ENCODE results near the gene PIGX.
"Not testable (repeated sequence)": the region's sequence is repeated elsewhere in the genome, so short reads cannot be mapped to it uniquely, and the experiment has no call there.

The PIGX gene

DNA sequence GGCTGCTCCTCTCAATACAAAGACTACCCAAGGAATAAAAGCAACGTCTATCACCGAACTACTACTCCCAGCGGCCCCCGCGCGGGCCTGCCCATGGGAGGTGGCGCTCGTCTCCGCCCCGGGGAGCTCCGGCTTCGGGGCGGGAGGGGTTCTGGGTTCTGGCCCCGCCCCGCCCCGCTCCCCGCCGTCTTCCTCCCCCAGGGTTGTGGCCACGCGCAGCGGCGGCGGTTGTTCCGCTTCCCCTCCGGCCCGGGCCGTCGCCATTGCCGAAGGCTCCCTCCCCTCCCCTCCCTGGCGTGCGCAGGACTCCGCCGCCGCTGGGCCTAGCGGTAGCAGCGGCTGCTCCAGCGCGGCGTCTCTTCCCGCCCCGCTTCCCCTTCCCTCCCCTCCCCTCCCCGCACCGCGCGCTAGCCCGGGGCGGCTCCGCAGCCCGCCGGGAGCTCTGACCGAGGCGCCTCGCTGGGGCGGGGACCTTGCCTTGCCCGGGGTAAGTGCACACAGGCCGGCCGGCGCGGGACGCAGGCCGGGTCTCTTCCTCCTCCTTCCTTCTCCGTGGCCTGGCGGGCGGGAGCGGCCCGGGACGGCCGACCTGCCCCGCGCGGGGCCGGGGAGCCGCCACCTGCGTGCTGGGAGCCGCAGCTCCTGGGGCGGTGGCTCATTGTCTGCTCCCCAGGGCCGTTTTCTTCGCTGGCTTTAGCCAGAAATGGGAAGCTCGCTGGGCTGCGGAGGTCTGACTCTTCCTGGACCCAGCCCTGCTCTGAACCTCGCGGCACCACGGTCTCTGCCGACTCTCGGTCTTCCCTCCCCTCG, 27.7 kb downstream of the PIGX start, which contains the start of gene PAK2:
Gene PAK2 (plus strand): TSS at position 187 of the 810 bp plus-strand sequence. CDS start 42,790 bp downstream, outside the sequence.
- H3K27ac ChIP-seq (ENCODE audit: low read depth, low read length) = peak within 1 kb of the TSS; percentile 96
- H3K4me1 ChIP-seq (ENCODE audit: control insufficient read depth, insufficient read depth, low read length) = peaks cover 15% of the 10 kb centered on the region
- H3K4me3 ChIP-seq (ENCODE audit: low read depth, low read length) = peak within 1 kb of the TSS; percentile 98
- peaks cover 4% of the 10 kb centered on the region; the same call in 1 of the 2 replicates for H3K36me3 ChIP-seq (ENCODE audit: control insufficient read depth, insufficient read depth, low read length)
- H3K9ac ChIP-seq (ENCODE audit: low read depth, low read length) = peak within 1 kb of the TSS; percentile 93
- H3K9me3 ChIP-seq (ENCODE audit: control insufficient read depth, insufficient read depth, low read length) = no peaks in the 10 kb centered on the region
- H3K27me3 ChIP-seq (ENCODE audit: control insufficient read depth, insufficient read depth, low read length) = no peaks in the 10 kb centered on the region

DNA sequence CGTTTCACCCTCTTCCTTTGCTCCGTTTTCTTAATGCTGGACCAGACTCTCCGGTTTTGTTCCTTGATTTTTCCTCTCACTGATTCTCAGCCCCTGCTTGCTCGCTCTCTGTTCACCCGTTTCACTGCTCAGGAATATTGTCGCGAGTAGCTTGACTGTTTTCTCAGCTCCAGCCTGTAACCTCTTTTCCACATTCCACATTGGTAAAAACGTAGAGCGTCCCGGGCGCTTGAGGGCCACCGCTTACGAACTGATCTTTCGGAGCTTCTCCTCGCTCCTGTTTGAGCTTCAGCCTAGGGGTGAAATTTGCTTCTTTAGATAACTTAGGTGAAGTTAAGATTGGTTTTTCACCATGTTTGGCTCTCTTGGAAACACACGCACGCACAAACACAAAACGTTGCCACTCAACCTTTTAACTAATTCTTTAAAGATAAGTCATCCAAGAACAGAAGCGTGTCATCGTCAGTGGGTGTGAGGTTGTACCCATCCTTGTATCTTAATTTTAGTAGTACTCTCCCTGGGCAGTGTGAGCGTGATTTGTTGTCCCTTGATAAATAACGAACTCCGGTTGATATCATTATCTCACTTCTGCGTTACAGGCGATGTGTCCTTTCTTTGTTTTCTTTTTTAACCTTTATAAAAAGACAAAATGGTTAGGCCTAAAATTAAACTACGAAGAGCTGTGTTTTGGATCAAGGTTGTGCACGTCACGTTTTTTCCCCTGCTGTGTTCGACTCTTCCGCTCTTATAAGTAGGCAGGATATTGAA, 28.5 kb downstream of the PIGX start:
- Histone ChIP-seq H3K36me3 (ENCODE audit: control insufficient read depth, insufficient read depth, low read length) (peaks cover 1% of the 10 kb centered on the region; the same call in 1 of the 2 replicates), H3K27me3 (ENCODE audit: control insufficient read depth, insufficient read depth, low read length) (no peaks in the 10 kb centered on the region), H3K4me3 (ENCODE audit: low read depth, low read length) (peak overlapping the region; percentile 98), H3K4me1 (ENCODE audit: control insufficient read depth, insufficient read depth, low read length) (peaks cover 16% of the 10 kb centered on the region), H3K9me3 (ENCODE audit: control insufficient read depth, insufficient read depth, low read length) (no peaks in the 10 kb centered on the region), H3K27ac (ENCODE audit: low read depth, low read length) (peak overlapping the region; percentile 96), H3K9ac (ENCODE audit: low read depth, low read length) (peak overlapping the region; percentile 93)

DNA sequence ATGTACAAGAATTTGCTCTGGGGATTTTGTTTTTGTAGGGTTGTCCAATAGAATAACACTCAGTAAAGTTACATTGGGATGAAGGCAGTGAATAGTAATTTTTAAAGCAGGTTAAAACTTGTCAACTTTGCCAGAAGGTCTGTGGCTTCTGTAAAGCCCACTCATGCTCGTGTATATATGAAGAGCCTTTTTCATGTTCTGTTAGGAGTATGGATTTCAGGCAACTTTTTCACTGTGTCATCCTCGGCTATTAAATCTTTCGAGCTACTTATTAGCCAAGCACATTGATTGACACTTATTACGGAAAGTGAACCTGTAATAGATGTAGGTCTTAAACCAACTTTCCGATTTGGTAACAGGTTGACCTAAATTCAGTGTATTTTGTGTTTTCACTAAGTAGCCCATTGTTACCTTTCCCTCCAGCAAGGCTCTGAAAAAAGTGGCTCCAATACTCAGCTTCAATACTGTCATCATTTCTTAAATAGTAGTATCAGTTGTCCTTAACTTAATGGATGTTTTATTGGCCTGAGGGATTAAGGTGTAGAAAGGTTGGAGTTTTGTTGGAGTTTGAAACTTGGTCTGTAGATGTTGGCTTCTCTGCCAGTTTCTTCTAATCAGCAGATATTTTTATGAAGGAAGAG, 29.2 kb downstream of the PIGX start:
- Histone ChIP-seq H3K27ac (ENCODE audit: low read depth, low read length) (no peak overlapping the region), H3K36me3 (ENCODE audit: control insufficient read depth, insufficient read depth, low read length) (no peaks in the 10 kb centered on the region), H3K4me1 (ENCODE audit: control insufficient read depth, insufficient read depth, low read length) (peaks cover 16% of the 10 kb centered on the region)

DNA sequence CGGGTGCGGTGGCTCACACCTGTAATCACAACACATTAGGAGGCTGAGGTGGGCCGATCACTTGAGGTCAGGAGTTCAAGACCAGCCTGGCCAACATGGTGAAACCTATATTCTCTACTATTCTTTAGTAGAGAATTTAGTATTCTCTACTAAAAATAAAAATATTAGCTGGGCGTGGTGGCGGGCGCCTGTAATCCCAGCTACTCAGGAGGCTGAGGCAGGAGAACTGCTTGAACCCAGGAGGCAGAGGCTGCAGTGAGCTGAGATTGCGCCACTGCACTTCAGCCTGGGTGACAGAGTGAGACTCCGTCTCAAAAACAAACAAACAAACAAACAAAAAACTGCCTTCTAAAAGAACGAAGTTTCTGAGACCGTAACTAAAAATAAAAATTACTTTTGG, 31.4 kb downstream of the PIGX start:
- H3K36me3 ChIP-seq (ENCODE audit: control insufficient read depth, insufficient read depth, low read length); H3K4me3 ChIP-seq (ENCODE audit: low read depth, low read length); H3K27ac ChIP-seq (ENCODE audit: low read depth, low read length); H3K9ac ChIP-seq (ENCODE audit: low read depth, low read length); H3K27me3 ChIP-seq (ENCODE audit: control insufficient read depth, insufficient read depth, low read length); H3K9me3 ChIP-seq (ENCODE audit: control insufficient read depth, insufficient read depth, low read length): not testable (repeated sequence)
- H3K4me1 ChIP-seq (ENCODE audit: control insufficient read depth, insufficient read depth, low read length) = peaks cover 30% of the 10 kb centered on the region

More for the DNA sequence above, 29.2 kb downstream of the PIGX start:
- Histone ChIP-seq H3K9me3 (ENCODE audit: control insufficient read depth, insufficient read depth, low read length) (no peaks in the 10 kb centered on the region), H3K4me3 (ENCODE audit: low read depth, low read length) (peak overlapping the region; percentile 98), H3K27me3 (ENCODE audit: control insufficient read depth, insufficient read depth, low read length) (no peaks in the 10 kb centered on the region), H3K9ac (ENCODE audit: low read depth, low read length) (peak overlapping the region; percentile 93; the same call in 1 of the 2 replicates)

DNA sequence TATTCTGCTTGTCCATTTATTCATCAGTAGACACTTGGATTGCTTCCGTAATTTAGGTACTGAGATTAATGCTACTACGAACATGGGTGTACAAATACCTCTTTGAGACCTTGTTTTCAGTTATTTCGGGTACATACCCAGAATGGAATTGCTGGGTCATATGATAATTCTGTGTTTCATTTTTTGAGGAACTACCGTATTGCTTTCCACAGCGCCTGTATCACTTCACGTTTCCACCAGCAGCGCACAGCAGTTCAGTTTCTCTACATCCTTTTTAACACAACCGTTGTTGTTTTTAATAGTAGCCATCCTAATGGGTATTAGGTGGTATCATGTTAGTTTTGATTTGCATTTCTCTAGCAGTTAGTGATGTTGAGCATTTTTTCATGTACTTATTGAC, 36.9 kb downstream of the PIGX start:
- no peaks in the 10 kb centered on the region for H3K9me3 ChIP-seq (ENCODE audit: control insufficient read depth, insufficient read depth, low read length)
- H3K4me3 ChIP-seq (ENCODE audit: low read depth, low read length) = no peak overlapping the region
- H3K27me3 ChIP-seq (ENCODE audit: control insufficient read depth, insufficient read depth, low read length) = no peaks in the 10 kb centered on the region
- H3K27ac ChIP-seq (ENCODE audit: low read depth, low read length) = no peak overlapping the region
- H3K4me1 ChIP-seq (ENCODE audit: control insufficient read depth, insufficient read depth, low read length) = peaks cover 22% of the 10 kb centered on the region
- no peak overlapping the region for H3K9ac ChIP-seq (ENCODE audit: low read depth, low read length)
- peaks cover 23% of the 10 kb centered on the region for H3K36me3 ChIP-seq (ENCODE audit: control insufficient read depth, insufficient read depth, low read length)

DNA sequence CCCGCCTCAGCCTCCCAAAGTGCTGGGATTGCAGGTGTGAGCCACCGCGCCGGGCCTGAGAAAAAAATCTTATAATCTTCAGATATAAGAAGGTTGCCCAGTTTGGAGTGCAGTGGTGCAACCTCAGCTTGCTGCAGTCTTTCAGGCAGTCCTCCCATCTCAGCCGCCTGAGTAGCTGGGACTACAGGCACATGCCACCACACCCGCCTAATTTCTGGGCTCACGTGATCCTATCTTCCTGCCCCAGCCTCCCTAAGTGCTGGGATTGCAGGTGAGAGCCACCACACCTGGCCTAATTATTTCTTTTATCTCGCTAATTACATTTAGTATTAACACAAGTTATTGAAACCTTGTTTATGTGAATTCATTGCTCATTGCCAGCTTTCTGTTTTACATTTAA, 41.0 kb downstream of the PIGX start:
- Histone ChIP-seq H3K4me1 (ENCODE audit: control insufficient read depth, insufficient read depth, low read length) (0 out of 2 replicates have a peak, but pooled peaks cover under 1% of the 10 kb centered on the region), H3K36me3 (ENCODE audit: control insufficient read depth, insufficient read depth, low read length) (peaks cover 31% of the 10 kb centered on the region)

DNA sequence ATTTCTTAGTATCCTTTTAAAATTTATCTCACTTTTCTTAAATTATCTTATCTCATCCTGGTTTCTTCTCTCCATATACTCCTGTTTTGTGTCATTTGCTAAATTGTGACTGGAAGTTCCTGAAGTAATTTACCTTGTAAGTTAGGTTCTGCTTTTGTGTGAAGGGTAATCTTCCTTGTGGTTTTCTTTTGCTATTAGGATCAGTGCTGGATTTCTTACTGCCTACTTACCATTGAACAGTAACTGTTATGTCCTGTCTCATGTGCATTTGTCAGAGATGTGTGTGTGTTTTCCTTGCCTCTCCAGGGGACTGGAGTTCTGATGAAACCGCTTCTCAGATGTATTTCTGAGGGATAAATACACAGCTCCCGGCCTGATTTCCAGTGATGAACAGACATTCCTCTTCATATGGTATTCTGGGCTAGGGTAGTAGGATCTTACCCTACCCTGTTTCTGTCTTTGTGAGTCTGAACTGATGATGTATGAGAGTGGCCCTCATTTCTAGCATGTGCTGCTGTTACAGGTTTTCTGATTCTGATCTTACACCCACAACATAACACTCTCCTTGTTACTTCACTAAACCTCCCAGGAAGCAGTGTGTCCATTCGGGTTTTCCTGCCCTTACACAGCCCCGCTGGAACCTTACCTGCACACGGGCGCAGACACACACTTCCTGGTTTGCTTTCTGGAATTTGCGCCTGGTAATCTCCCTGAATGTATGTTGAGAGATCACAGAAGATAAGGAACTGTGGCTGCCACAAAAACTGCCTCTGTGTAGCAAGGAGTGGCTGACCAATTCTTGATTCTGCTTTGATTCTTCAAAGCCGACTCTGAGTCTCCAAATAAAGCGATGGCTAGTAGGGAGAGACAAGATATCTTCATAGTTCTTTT, 42.2 kb downstream of the PIGX start:
- Histone ChIP-seq H3K27ac (ENCODE audit: low read depth, low read length) (no peak overlapping the region), H3K4me3 (ENCODE audit: low read depth, low read length) (no peak overlapping the region), H3K27me3 (ENCODE audit: control insufficient read depth, insufficient read depth, low read length) (no peaks in the 10 kb centered on the region), H3K4me1 (ENCODE audit: control insufficient read depth, insufficient read depth, low read length) (no peaks in the 10 kb centered on the region), H3K36me3 (ENCODE audit: control insufficient read depth, insufficient read depth, low read length) (peaks cover 28% of the 10 kb centered on the region), H3K9me3 (ENCODE audit: control insufficient read depth, insufficient read depth, low read length) (peaks cover 24% of the 10 kb centered on the region), H3K9ac (ENCODE audit: low read depth, low read length) (no peak overlapping the region)

More for the DNA sequence above, 41.0 kb downstream of the PIGX start:
- H3K27me3 ChIP-seq (ENCODE audit: control insufficient read depth, insufficient read depth, low read length) = no peaks in the 10 kb centered on the region
- no peak overlapping the region for H3K4me3 ChIP-seq (ENCODE audit: low read depth, low read length)
- no peak overlapping the region for H3K27ac ChIP-seq (ENCODE audit: low read depth, low read length)
- H3K9me3 ChIP-seq (ENCODE audit: control insufficient read depth, insufficient read depth, low read length) = peaks cover 24% of the 10 kb centered on the region
- no peak overlapping the region for H3K9ac ChIP-seq (ENCODE audit: low read depth, low read length)

DNA sequence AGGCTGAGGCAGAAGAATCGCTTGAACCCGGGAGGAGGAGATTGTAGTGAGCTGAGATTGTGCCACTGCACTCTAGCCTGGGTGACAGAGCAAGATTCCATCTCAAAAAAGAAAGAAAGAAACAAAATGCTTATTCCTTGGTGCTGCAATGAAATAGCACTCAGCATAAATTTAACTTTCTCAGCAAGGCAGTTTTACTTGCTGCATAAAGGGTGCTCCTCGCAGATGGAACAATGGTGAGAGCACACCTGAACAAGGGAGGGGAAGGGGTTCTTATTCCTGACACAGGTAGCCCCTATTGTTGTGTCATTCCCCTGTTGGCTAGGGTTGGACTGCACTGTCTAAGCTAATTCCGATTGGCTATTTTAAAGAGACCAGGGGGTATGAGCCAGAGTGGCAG, 44.6 kb downstream of the PIGX start:
- H3K27me3 ChIP-seq (ENCODE audit: control insufficient read depth, insufficient read depth, low read length) = no peaks in the 10 kb centered on the region
- H3K4me3 ChIP-seq (ENCODE audit: low read depth, low read length) = no peak overlapping the region
- no peak overlapping the region for H3K27ac ChIP-seq (ENCODE audit: low read depth, low read length)
- no peaks in the 10 kb centered on the region for H3K4me1 ChIP-seq (ENCODE audit: control insufficient read depth, insufficient read depth, low read length)
- peaks cover 18% of the 10 kb centered on the region for H3K36me3 ChIP-seq (ENCODE audit: control insufficient read depth, insufficient read depth, low read length)
- H3K9me3 ChIP-seq (ENCODE audit: control insufficient read depth, insufficient read depth, low read length) = peaks cover 29% of the 10 kb centered on the region
- H3K9ac ChIP-seq (ENCODE audit: low read depth, low read length) = no peak overlapping the region

DNA sequence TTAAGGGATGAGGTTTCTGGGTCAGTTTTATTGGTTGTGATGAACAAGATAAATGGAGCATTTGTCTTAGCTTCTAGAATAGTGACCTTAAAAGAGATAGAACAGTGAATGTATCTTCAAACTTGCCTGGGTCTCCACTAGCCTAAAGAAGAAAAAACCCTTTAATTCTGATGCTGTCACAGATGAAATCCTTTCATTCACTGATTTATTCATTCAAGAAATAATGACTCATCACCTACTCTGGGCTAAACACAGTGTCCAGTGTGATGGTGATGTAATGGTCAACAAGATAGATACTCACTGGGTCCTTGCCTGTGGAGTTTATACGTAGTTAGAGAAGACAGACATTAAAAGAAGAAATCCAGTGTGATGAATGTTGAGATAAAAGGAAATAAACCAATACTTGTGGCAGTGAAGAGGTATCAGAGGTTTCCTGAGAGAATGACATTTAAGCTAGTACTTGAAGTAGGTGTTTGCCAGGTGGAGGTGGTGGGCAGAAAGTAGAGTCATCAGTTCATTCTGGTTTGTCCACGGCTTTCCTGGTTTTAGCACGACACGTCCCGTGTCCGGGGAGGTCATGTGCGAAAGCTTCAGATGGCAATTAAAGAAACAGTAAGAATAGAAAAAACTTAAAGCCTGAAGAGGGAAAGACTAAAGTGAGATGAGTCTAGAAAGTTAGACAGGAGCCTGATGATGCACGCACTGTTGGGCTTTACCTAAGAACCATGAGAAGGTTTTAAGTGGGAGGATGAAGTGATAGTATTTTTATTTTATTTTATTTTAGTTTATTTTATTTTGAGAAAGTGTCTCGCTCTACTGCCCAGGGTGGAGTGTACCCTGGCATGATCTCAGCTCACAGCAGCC, 45.9 kb downstream of the PIGX start:
- no peak overlapping the region for H3K9ac ChIP-seq (ENCODE audit: low read depth, low read length)
- H3K9me3 ChIP-seq (ENCODE audit: control insufficient read depth, insufficient read depth, low read length) = peaks cover 29% of the 10 kb centered on the region
- no peaks in the 10 kb centered on the region for H3K27me3 ChIP-seq (ENCODE audit: control insufficient read depth, insufficient read depth, low read length)
- H3K27ac ChIP-seq (ENCODE audit: low read depth, low read length) = no peak overlapping the region
- H3K36me3 ChIP-seq (ENCODE audit: control insufficient read depth, insufficient read depth, low read length) = peaks cover 17% of the 10 kb centered on the region
- H3K4me3 ChIP-seq (ENCODE audit: low read depth, low read length) = no peak overlapping the region
- no peaks in the 10 kb centered on the region for H3K4me1 ChIP-seq (ENCODE audit: control insufficient read depth, insufficient read depth, low read length)
